LNCAP (cell line): ENCODE data around the gene NMRAL1.

Source experiments
- CTCF ChIP-seq: fragments of 450-650 bp; IDR thresholded peaks from 2 replicates; pipeline ENCODE4 v1.5.1; 2017; ENCODE audit warnings: mild to moderate bottlenecking

NMRAL1 gene

GRCh38 chr16:4500272-4500671, 25.8 kb upstream of the NMRAL1 start:
- no peak for TF ChIP-seq CTCF

- TF ChIP-seq CTCF: no peak
These were observed 24.8 kb upstream of the NMRAL1 start for GRCh38 chr16:4499196-4499555.

- no peak for TF ChIP-seq CTCF
These were observed 24.2 kb upstream of the NMRAL1 start for GRCh38 chr16:4498546-4499195.

- no peak for TF ChIP-seq CTCF
These were observed 21.9 kb upstream of the NMRAL1 start for GRCh38 chr16:4496305-4496704.

GRCh38 chr16:4495766-4496165, 21.3 kb upstream of the NMRAL1 start:
- no peak for TF ChIP-seq CTCF

GRCh38 chr16:4494746-4495490, 20.5 kb upstream of the NMRAL1 start:
- TF ChIP-seq CTCF: no peak

GRCh38 chr16:4491898-4492297, 17.5 kb upstream of the NMRAL1 start:
- no peak for TF ChIP-seq CTCF

- no peak for TF ChIP-seq CTCF
These were observed 14.6 kb upstream of the NMRAL1 start for GRCh38 chr16:4489030-4489429.
